H1 (cell line): ENCODE results near the gene C12orf43. TPM values are rescaled to one million over a fixed set of nuclear protein-coding genes. Genes with fewer than 3 reads are reported as not detected.

Experiments used
- CEBPB ChIP-seq: IDR thresholded peaks from 2 replicates; pipeline ENCODE4 v1.6.1; 2012; ENCODE audit warnings: low read depth, low read length
- CHD1 ChIP-seq: IDR thresholded peaks from 2 replicates; pipeline ENCODE4 v1.6.1; 2012; ENCODE audit warnings: low read depth, low read length, improper control_type of control experiment
- CTBP2 ChIP-seq: IDR thresholded peaks from 2 replicates; pipeline ENCODE4 v1.7.0; 2011; ENCODE audit warnings: borderline replicate concordance, mild to moderate bottlenecking, moderate library complexity, mixed read lengths, low read length; ENCODE audit not compliant: insufficient read depth, insufficient read length
- HDAC6 ChIP-seq: IDR thresholded peaks from one replicate; pipeline ENCODE4 v1.7.1; 2012; ENCODE audit warnings: low read depth, mild to moderate bottlenecking, inconsistent platforms, low read length, moderate library complexity
- SRF ChIP-seq: IDR thresholded peaks from 2 replicates; pipeline ENCODE4 v1.6.1; 2011; ENCODE audit warnings: mild to moderate bottlenecking, low read depth, low read length, moderate library complexity
- polyA plus RNA-seq, 7 experiments: library from polyadenylated mRNA; depleted of rRNA in 3 of 7; stranded (reverse) in 5 of 7; unstranded in 2 of 7; fragments of >200 nt in 5 of 7; fragments of 200-250 nt in 2 of 7; gene quantifications; 1 replicate in 5 of 7; 2 replicates in 1 of 7; 4 replicates in 1 of 7; pipeline versions ENCODE4 v1.2.1 to v1.2.3, GENCODE V29; 2011 to 2013; ENCODE audit warnings: missing spikeins in 2 of 7, mixed read lengths in 2 of 7
- total RNA-seq: library from RNA; stranded (reverse); fragmentation: NEBNext Ultra II Directional; extraction: Animal tissue kit (Norgen Biotek cat#: 25700); gene quantifications from 2 replicates; pipeline ENCODE4 v1.2.1, GENCODE V29; 2021

C12orf43 gene
- total and polyA plus RNA-seq, 2 of the 8 experiments (the other 6 are each of a cell fraction or from before 2014, with no cell fraction given): 9.2 to 22.3 TPM

DNA sequence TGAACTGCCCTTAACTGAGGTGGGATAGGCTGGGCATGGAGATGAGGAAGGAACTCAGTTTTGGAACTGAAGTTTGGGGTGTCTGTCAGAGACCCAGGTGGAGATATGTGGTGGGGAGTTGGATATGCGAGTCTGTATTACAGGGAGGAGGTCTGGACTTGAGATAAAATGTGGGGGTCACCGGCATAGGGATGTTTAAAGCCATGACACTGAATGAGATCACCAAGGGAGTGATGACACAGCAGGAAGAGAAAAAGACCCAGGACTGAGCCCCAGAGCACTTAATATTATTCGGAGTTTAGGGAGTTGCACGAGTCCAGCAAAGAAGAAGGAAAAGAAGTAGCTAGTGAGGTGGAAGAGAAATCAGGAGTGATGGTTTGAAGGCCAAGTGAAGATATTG, 26.8 kb upstream of the C12orf43 start (continued):
- TF ChIP-seq CEBPB (no peak), CHD1 (no peak), CTBP2 (no peak), SRF (no peak), HDAC6 (no peak)
- TF ChIP-seq, all 59 proteins: peak for 0
